WERI-Rb-1 (cell line): ENCODE data around the gene RNF212B.
A peak's percentile ranks its signal among the peaks of the same experiment; 100 is the strongest.

ENCODE experiments used
- DNase-seq: peaks from one replicate; pipeline ENCODE4 v3.0.0-alpha.2; 2020
- H3K27ac ChIP-seq: fragments of 250-450 bp; sonication (Bioruptor Pico); 2 replicates; pipeline ENCODE4 v1.5.1; 2020; ENCODE audit warnings: mild to moderate bottlenecking, moderate library complexity
- H3K27me3 ChIP-seq: fragments of 250-450 bp; sonication (Bioruptor Pico); 2 replicates; pipeline ENCODE4 v1.5.1; 2021; ENCODE audit warnings: mild to moderate bottlenecking, low read depth, moderate library complexity; ENCODE audit not compliant: insufficient read depth, severe bottlenecking
- H3K36me3 ChIP-seq: fragments of 250-450 bp; sonication (Bioruptor Pico); 2 replicates; pipeline ENCODE4 v1.5.1; 2020; ENCODE audit warnings: mild to moderate bottlenecking, moderate library complexity
- H3K4me3 ChIP-seq: 2 replicates; pipeline ENCODE4 v1.5.1; 2011; ENCODE audit warnings: low read depth, mild to moderate bottlenecking, control low read depth, low read length
- H3K9me3 ChIP-seq: fragments of 250-450 bp; sonication (Bioruptor Pico); 2 replicates; pipeline ENCODE4 v1.5.1; 2021; ENCODE audit warnings: mild to moderate bottlenecking, moderate library complexity; ENCODE audit not compliant: severe bottlenecking
- TF ChIP-seq, protein P1 (sequence below): IDR thresholded peaks from 2 replicates; pipeline ENCODE4 v1.5.1; 2011; ENCODE audit warnings: low read depth, mild to moderate bottlenecking, control low read depth, inconsistent platforms, low read length

Gene RNF212B

DNA sequence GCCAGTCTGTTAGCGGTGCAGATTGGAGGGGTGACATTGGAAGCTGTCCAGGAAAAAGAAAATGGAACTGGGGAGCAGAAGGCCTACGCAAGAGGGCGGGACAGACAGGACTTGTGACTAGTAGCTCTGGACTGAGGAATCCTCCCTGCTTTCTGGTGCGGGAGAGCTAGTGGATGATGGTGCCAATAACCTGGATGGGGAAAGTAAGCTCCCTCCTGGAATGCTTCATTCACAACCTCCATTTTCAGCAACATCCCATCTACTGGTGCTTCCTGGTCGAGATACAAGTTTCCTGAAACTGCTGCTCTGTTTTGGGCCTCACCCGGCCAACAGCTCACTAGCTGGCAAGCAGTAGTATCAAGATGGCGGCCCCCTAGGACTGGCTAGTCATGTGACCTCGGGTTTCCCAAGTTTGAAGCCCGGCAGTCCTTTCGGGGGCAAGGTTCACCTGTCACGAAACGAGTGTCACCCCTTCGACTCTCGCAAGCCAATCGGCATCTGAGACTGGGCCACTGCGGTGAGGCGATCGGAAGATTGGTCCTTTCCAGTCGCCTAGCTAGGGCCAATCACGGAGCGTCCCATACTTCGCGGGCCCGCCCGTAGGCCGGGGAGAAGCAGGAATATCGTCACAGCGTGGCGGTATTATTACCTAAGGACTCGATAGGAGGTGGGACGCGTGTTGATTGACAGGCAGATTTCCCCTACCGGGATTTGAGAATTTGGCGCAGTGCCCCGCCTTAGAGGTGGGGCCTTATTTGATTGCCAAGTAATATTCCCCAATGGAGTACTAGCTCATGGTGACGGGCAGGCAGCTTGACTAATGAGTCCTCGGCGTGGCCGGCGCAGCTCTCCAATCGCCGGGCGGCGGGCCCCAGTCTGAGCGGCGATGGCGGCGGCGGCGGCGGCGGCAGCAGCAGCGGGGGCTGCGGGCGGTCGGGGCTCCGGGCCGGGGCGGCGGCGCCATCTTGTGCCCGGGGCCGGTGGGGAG, 83.1 kb downstream of the RNF212B start, which contains the start of gene PABPN1:
TSS of gene PABPN1 (plus strand) at position 874 of the 988 bp plus-strand sequence. CDS start at position 887, 13 bp downstream.
- TF ChIP-seq, protein P1, sequence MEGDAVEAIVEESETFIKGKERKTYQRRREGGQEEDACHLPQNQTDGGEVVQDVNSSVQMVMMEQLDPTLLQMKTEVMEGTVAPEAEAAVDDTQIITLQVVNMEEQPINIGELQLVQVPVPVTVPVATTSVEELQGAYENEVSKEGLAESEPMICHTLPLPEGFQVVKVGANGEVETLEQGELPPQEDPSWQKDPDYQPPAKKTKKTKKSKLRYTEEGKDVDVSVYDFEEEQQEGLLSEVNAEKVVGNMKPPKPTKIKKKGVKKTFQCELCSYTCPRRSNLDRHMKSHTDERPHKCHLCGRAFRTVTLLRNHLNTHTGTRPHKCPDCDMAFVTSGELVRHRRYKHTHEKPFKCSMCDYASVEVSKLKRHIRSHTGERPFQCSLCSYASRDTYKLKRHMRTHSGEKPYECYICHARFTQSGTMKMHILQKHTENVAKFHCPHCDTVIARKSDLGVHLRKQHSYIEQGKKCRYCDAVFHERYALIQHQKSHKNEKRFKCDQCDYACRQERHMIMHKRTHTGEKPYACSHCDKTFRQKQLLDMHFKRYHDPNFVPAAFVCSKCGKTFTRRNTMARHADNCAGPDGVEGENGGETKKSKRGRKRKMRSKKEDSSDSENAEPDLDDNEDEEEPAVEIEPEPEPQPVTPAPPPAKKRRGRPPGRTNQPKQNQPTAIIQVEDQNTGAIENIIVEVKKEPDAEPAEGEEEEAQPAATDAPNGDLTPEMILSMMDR: no peak

GRCh38 chr14:23321572-23322547, 84.1 kb downstream of the RNF212B start:
- Histone ChIP-seq H3K9me3 (no peaks in the 10 kb centered on the region), H3K36me3 (peaks cover 43% of the 10 kb centered on the region), H3K4me3 (peak overlapping the region; percentile 95), H3K27ac (peak overlapping the region; percentile 99), H3K27me3 (no peaks in the 10 kb centered on the region)
- DNase-seq: no peak
- TF ChIP-seq, protein P1: no peak

More for the DNA sequence above, 83.1 kb downstream of the RNF212B start, which contains the start of gene PABPN1:
- Histone ChIP-seq H3K9me3 (no peaks in the 10 kb centered on the region), H3K27ac (peak within 1 kb of the TSS; percentile 99), H3K27me3 (no peaks in the 10 kb centered on the region), H3K36me3 (peaks cover 38% of the 10 kb centered on the region), H3K4me3 (peak within 1 kb of the TSS; percentile 95)
- DNase-seq: peak; percentile 99
